ENCODE results near the gene CD6. TPM values are rescaled to one million over a fixed set of nuclear protein-coding genes. Genes with fewer than 3 reads are reported as not detected.

CD6 gene
- total and polyA plus RNA-seq, 3 experiments from 2014 or later = 156 to 233 (median 229) TPM

DNA sequence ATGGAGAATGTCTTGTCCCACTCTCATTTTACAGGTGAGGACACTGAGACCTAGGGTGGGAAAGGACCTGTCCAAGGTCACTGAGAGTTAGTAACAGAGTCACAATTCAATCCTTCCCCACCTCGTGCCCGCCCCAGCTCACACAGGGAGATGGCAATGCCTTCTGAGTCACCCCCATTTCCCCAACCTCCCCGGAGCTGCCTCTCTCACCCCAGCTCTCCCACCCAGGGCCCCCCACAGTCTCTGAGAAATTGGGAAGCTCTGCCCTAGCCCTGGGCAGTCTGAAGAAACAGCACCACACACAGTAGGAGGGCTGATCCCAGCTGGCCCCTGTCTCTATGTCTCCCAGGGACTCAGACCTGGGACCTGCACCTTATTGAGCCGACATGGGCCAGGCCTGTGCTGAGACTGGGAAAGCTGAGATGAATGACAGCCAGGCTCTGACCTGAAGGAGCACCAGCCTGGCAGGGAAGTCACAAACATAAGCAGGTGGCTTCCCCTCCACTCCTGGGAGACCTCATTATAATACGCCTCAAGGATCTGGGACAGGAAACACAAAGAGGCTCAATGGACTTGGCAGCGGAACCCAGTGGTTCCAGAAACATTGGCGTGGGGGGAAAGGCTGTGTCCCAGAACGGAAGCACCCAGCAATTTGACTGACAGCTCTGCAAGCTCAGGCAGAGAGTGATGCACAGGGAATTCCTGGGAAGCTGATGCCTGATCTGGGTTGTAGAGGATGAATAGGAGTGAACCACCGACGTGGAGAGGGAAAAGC is 51.0 kb downstream of the CD6 start:
- H3K27ac ChIP-seq (ENCODE audit: low read depth, low read length) = peak overlapping the region; percentile 40
- H3K4me1 ChIP-seq (ENCODE audit: insufficient read depth, low read length) = peaks cover 71% of the 10 kb centered on the region
- no peaks in the 10 kb centered on the region for H3K9me3 ChIP-seq (ENCODE audit: low read length)
- DNase-seq = no peak
- peaks cover 67 to 91% (median 74%) of the 10 kb centered on the region in 3 donors for H3K4me1 Mint-ChIP-seq
- H3K27me3 Mint-ChIP-seq = peaks cover 0 to 3% of the 10 kb centered on the region in 2 donors
- CTCF ChIA-PET = interaction anchor here (1.3 to 2.7 kb wide), 6 partner anchors 20 to 109 kb away, joined by 3 to 18 read pairs (median 5); no protein-coding TSS in a partner anchor
- no peaks in the 10 kb centered on the region for H3K27me3 ChIP-seq (ENCODE audit: insufficient read depth, low read length, poor library complexity, severe bottlenecking)
- POLR2A ChIA-PET = interaction anchor here (0.7 to 4.3 kb wide), 7 partner anchors 9 to 89 kb away, joined by 3 to 32 read pairs (median 4); no protein-coding TSS in a partner anchor
- H3K4me3 ChIP-seq (ENCODE audit: low read length) = peak overlapping the region; percentile 60
- peak overlapping the region; percentile 94 to 99 (median 98) for H3K27ac Mint-ChIP-seq
- no peaks in the 10 kb centered on the region for H3K9me3 Mint-ChIP-seq
- peaks cover 20% of the 10 kb centered on the region for H3K36me3 ChIP-seq (ENCODE audit: insufficient read depth, low read length)
- peaks cover 0 to 38% (median 5%) of the 10 kb centered on the region in 3 donors for H3K36me3 Mint-ChIP-seq
- H3K4me3 Mint-ChIP-seq = peak overlapping the region in 6 of 7 donors; percentile 40 to 88 (median 74)

DNA sequence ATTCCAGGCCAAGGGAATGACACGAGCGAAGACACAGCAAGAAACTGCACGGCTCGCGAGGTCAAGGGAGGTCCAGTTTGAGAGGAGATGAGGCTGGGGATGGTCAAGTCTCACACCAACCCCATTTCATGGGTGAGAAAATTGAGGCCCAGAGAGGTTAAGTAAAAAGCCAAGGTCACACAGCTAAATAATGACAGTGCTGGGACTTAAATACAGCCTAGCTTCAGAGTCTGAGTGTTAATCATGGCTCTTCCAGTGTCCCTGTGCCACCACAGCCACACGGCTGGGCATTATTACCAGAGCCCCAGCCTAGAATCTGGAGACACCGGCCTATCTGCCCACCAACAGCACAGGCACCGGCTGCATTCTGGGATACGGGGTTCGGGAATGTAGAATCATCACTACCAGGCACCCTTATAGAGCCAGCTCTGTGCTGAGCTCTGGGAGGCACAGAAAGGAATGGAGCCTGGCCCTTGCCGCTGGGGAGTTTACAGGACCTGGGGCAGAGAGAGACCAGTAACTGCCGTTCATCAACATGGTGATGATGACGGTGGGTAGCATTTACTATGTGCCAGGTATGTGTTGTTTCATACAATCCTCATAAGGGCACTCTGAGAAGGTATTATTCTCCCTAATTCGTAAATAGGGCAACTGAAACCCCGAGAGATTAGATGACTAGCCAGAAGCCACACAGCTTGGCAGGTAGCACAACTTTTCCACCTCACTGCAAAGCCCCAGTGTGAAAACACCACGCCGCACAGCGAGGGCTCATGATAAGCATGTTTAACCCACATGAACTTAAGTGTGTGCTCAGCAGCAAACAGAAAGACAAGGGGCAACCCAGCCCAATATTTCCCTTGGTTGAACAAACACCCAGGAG is 51.8 kb downstream of the CD6 start:
- H3K4me3 ChIP-seq (ENCODE audit: low read length) = no peak overlapping the region
- Mint-ChIP-seq H3K27me3 (peaks cover 0 to 5% of the 10 kb centered on the region in 2 donors), H3K36me3 (peaks cover 0 to 29% (median 3%) of the 10 kb centered on the region in 3 donors), H3K4me1 (peaks cover 75 to 95% (median 82%) of the 10 kb centered on the region in 3 donors), H3K9me3 (no peaks in the 10 kb centered on the region), H3K27ac (peak overlapping the region; percentile 94 to 99 (median 98)), H3K4me3 (peak overlapping the region; percentile 40 to 88 (median 72))
- H3K9me3 ChIP-seq (ENCODE audit: low read length) = no peaks in the 10 kb centered on the region
- peaks cover 12% of the 10 kb centered on the region for H3K36me3 ChIP-seq (ENCODE audit: insufficient read depth, low read length)
- peak; percentile 42 to 84 (median 62) for DNase-seq
- POLR2A ChIA-PET = interaction anchor here (0.5 to 4.3 kb wide), 9 partner anchors 10 to 60 kb away, joined by 3 to 32 read pairs (median 4); no protein-coding TSS in a partner anchor
- H3K27me3 ChIP-seq (ENCODE audit: insufficient read depth, low read length, poor library complexity, severe bottlenecking) = no peaks in the 10 kb centered on the region
- CTCF ChIA-PET = interaction anchor here (1.0 to 2.7 kb wide), 11 partner anchors 19 to 110 kb away, joined by 3 to 18 read pairs (median 4); partner anchors contain the start of gene CD6
- peak overlapping the region; percentile 22 for H3K27ac ChIP-seq (ENCODE audit: low read depth, low read length)
- peaks cover 80% of the 10 kb centered on the region for H3K4me1 ChIP-seq (ENCODE audit: insufficient read depth, low read length)

- CTCF ChIA-PET = interaction anchor here (1.0 to 2.7 kb wide), 11 partner anchors 19 to 110 kb away, joined by 3 to 18 read pairs (median 4); partner anchors contain the start of gene CD6
- H3K4me3 Mint-ChIP-seq = peak overlapping the region in 6 of 7 donors; percentile 24 to 82 (median 56)
- Histone ChIP-seq H3K27me3 (ENCODE audit: insufficient read depth, low read length, poor library complexity, severe bottlenecking) (no peaks in the 10 kb centered on the region), H3K27ac (ENCODE audit: low read depth, low read length) (no peak overlapping the region), H3K4me3 (ENCODE audit: low read length) (no peak overlapping the region), H3K4me1 (ENCODE audit: insufficient read depth, low read length) (peaks cover 86% of the 10 kb centered on the region), H3K9me3 (ENCODE audit: low read length) (no peaks in the 10 kb centered on the region), H3K36me3 (ENCODE audit: insufficient read depth, low read length) (peaks cover 6% of the 10 kb centered on the region)
- DNase-seq = no peak
- peaks cover 80 to 95% (median 88%) of the 10 kb centered on the region in 3 donors for H3K4me1 Mint-ChIP-seq
- peaks cover 0 to 23% (median 0%) of the 10 kb centered on the region in 3 donors for H3K36me3 Mint-ChIP-seq
- H3K9me3 Mint-ChIP-seq = no peaks in the 10 kb centered on the region
- H3K27me3 Mint-ChIP-seq = peaks cover 0 to 5% of the 10 kb centered on the region in 2 donors
- H3K27ac Mint-ChIP-seq = peak overlapping the region; percentile 94 to 99 (median 98)
- POLR2A ChIA-PET = interaction anchor here (1.0 to 4.3 kb wide), 6 partner anchors 19 to 60 kb away, joined by 3 to 32 read pairs (median 4); no protein-coding TSS in a partner anchor
These were observed 52.5 kb downstream of the CD6 start for GRCh38 chr11:61023966-61024295.

GRCh38 chr11:61024938-61025820 is 53.7 kb downstream of the CD6 start:
- peaks cover 79 to 90% (median 87%) of the 10 kb centered on the region in 3 donors for H3K4me1 Mint-ChIP-seq
- H3K4me3 Mint-ChIP-seq = peak overlapping the region in 6 of 7 donors; percentile 30 to 71 (median 47)
- H3K36me3 Mint-ChIP-seq = peaks cover 0 to 16% (median 0%) of the 10 kb centered on the region in 3 donors
- H3K27ac Mint-ChIP-seq = peak overlapping the region; percentile 80 to 96 (median 94)
- Histone ChIP-seq H3K4me3 (ENCODE audit: low read length) (peak overlapping the region; percentile 41), H3K4me1 (ENCODE audit: insufficient read depth, low read length) (peaks cover 88% of the 10 kb centered on the region), H3K9me3 (ENCODE audit: low read length) (no peaks in the 10 kb centered on the region), H3K27ac (ENCODE audit: low read depth, low read length) (no peak overlapping the region), H3K27me3 (ENCODE audit: insufficient read depth, low read length, poor library complexity, severe bottlenecking) (no peaks in the 10 kb centered on the region), H3K36me3 (ENCODE audit: insufficient read depth, low read length) (no peaks in the 10 kb centered on the region)
- ChIA-PET POLR2A (interaction anchor here (0.6 to 4.3 kb wide), 6 partner anchors 16 to 77 kb away, joined by 3 to 38 read pairs (median 4); partner anchors contain the start of genes CD5 and CD6), CTCF (interaction anchor here (2.4 to 3.4 kb wide), 2 partner anchors 16 to 56 kb away, joined by 7 to 27 read pairs; no protein-coding TSS in a partner anchor)
- no peaks in the 10 kb centered on the region for H3K9me3 Mint-ChIP-seq
- H3K27me3 Mint-ChIP-seq = peaks cover 0 to 5% of the 10 kb centered on the region in 2 donors
- DNase-seq = no peak

DNA sequence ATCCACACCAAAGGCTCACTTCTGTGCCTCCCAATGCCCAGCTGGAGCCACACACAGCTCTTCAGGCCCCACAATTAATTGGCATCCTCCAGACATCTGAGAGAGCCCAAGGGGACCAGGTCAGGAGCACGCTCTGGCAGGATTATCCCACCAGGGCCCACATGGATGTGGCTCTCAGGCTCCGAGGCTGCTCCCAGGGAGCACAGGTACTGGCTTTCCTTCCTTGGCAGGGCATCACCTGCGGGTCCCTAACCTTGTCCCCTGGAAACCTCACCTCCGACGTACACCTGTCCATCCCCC is 54.3 kb downstream of the CD6 start:
- no peaks in the 10 kb centered on the region for H3K27me3 ChIP-seq (ENCODE audit: insufficient read depth, low read length, poor library complexity, severe bottlenecking)
- peaks cover 73 to 86% (median 81%) of the 10 kb centered on the region in 3 donors for H3K4me1 Mint-ChIP-seq
- peaks cover 0 to 10% (median 0%) of the 10 kb centered on the region in 3 donors for H3K36me3 Mint-ChIP-seq
- ChIA-PET CTCF (interaction anchor here (0.6 to 3.4 kb wide), 3 partner anchors 16 to 86 kb away, joined by 3 to 27 read pairs (median 7); no protein-coding TSS in a partner anchor), POLR2A (interaction anchor here (0.6 to 3.8 kb wide), 12 partner anchors 15 to 77 kb away, joined by 3 to 38 read pairs (median 4); partner anchors contain the start of genes CD5 and CD6)
- peak overlapping the region in 5 of 7 donors; percentile 53 to 80 (median 77) for H3K4me3 Mint-ChIP-seq
- peak overlapping the region; percentile 80 to 97 (median 94) for H3K27ac Mint-ChIP-seq
- no peaks in the 10 kb centered on the region for H3K9me3 ChIP-seq (ENCODE audit: low read length)
- peaks cover 82% of the 10 kb centered on the region for H3K4me1 ChIP-seq (ENCODE audit: insufficient read depth, low read length)
- H3K27me3 Mint-ChIP-seq = peaks cover 0 to 4% of the 10 kb centered on the region in 2 donors
- DNase-seq = peak in 1 of 5 donors; percentile 42
- no peaks in the 10 kb centered on the region for H3K36me3 ChIP-seq (ENCODE audit: insufficient read depth, low read length)
- no peaks in the 10 kb centered on the region for H3K9me3 Mint-ChIP-seq
- H3K27ac ChIP-seq (ENCODE audit: low read depth, low read length) = no peak overlapping the region
- peak overlapping the region; percentile 41 for H3K4me3 ChIP-seq (ENCODE audit: low read length)

DNA sequence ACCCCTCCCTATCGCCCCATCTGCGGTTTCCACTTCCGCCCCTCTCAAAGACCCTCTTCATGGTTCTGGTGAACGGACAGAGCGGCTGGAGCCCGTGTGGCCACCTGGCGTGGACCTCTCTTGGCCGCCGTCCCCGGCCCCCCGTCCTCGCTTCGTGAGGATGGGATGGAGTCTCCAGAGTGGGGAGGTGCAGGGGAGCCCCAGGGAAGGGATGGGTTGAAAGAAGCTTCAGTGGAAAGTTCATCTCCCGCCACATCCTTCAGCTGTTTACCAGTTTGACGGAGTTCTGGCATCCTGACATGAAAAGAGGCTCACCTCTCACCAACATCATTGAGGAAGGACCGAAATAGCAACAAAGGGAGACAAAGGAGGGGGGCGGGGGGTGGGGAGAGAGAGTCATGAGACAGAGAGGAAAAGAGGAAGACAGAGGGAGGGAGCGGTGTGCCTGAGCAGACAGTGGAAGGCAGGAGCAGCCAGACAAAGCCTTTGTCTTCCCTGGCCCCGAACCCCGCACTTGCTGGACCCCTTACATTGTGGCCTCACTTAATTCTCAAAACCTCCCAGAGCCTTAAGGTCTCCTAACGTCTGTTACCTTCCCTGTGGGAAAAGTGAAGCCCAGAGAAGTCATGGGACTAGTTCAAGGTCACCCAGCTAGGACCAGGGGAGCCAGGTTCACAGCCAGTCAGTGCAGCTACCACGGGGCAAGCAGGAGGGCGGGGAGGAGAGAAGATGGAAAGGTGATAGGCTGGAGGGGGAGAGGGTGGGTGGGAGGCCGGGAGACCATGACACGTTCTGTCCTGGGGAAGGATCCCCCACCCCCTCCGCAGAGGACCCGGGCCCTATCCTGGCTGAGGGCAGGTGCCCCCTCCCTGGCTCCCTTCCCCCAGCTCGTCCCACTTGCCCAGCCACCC is 54.9 kb downstream of the CD6 start:
- no peaks in the 10 kb centered on the region for H3K9me3 ChIP-seq (ENCODE audit: low read length)
- CTCF ChIA-PET = interaction anchor here (0.6 to 3.4 kb wide), 4 partner anchors 15 to 161 kb away, joined by 3 to 27 read pairs (median 8); no protein-coding TSS in a partner anchor
- H3K4me3 Mint-ChIP-seq = peak overlapping the region; percentile 13 to 80 (median 76)
- peaks cover 67 to 81% (median 75%) of the 10 kb centered on the region in 3 donors for H3K4me1 Mint-ChIP-seq
- peak in 3 of 5 donors; percentile 70 to 89 (median 75) for DNase-seq
- POLR2A ChIA-PET = interaction anchor here (0.6 to 3.8 kb wide), 10 partner anchors 15 to 76 kb away, joined by 3 to 38 read pairs (median 4); partner anchors contain the start of genes CD5 and CD6
- H3K36me3 ChIP-seq (ENCODE audit: insufficient read depth, low read length) = no peaks in the 10 kb centered on the region
- no peak overlapping the region for H3K27ac ChIP-seq (ENCODE audit: low read depth, low read length)
- H3K4me1 ChIP-seq (ENCODE audit: insufficient read depth, low read length) = peaks cover 76% of the 10 kb centered on the region
- H3K9me3 Mint-ChIP-seq = no peaks in the 10 kb centered on the region
- peak overlapping the region; percentile 80 to 97 (median 95) for H3K27ac Mint-ChIP-seq
- peak overlapping the region; percentile 42 for H3K4me3 ChIP-seq (ENCODE audit: low read length)
- peaks cover 0 to 4% of the 10 kb centered on the region in 2 donors for H3K27me3 Mint-ChIP-seq
- peaks cover 0 to 6% (median 0%) of the 10 kb centered on the region in 3 donors for H3K36me3 Mint-ChIP-seq
- H3K27me3 ChIP-seq (ENCODE audit: insufficient read depth, low read length, poor library complexity, severe bottlenecking) = no peaks in the 10 kb centered on the region
